IPS-18c (cell line): ENCODE data around the gene E2F4.

Experiments used
- H3K4me3 ChIP-seq: 2 replicates; pipeline ENCODE4 v1.7.0; 2013; ENCODE audit warnings: low read depth, mild to moderate bottlenecking, low read length, moderate library complexity; ENCODE audit not compliant: insufficient read depth
- H3K9me3 ChIP-seq: one replicate; pipeline ENCODE4 v1.6.1; 2013; ENCODE audit warnings: mild to moderate bottlenecking, low read length, moderate library complexity; ENCODE audit not compliant: control insufficient read depth, insufficient read depth

Gene E2F4

DNA sequence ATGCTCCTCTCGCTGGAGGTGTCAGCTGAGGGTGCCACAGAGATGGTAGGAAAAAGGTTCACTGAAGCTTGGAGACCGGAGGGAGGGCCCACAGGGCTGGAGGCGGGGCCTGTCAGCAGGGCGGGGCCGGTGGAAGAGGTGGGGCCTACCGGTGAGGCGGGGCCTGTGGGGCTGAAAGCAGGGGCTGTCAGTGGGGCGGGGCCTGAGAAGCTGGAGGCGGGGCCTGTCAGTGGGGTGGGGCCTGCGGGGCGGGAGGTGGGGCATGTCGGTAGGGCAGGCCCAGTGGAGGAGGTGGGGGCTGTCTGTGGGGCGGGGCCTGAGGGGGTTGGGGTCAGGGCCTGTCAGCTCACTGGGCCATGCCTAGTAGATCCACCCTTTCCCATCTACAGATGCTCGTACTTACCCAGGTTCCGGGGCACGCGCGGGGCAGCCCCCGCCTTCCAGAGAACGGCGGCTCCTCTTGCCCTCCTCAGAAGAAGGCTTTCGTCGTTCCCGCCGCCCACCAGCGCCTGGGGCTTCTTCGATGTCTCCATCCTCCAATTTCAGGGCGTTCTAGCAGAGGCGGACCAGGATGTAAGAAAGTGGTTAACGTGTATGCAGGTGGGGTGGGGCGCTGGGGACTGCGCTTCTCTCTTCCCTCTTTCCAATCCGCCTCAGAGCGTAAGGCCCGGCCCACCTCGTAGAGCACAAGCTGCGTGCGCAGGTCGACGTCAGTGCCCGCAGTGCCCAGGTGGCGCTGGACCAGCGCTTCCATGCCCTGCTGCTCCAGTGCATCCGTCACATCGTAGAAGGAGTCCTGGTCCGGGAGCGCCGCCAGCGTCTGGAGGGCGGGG is 44.8 kb downstream of the E2F4 start:
- no peaks in the 10 kb centered on the region for H3K9me3 ChIP-seq
- no peak overlapping the region; the same call in 1 of the 2 replicates for H3K4me3 ChIP-seq

DNA sequence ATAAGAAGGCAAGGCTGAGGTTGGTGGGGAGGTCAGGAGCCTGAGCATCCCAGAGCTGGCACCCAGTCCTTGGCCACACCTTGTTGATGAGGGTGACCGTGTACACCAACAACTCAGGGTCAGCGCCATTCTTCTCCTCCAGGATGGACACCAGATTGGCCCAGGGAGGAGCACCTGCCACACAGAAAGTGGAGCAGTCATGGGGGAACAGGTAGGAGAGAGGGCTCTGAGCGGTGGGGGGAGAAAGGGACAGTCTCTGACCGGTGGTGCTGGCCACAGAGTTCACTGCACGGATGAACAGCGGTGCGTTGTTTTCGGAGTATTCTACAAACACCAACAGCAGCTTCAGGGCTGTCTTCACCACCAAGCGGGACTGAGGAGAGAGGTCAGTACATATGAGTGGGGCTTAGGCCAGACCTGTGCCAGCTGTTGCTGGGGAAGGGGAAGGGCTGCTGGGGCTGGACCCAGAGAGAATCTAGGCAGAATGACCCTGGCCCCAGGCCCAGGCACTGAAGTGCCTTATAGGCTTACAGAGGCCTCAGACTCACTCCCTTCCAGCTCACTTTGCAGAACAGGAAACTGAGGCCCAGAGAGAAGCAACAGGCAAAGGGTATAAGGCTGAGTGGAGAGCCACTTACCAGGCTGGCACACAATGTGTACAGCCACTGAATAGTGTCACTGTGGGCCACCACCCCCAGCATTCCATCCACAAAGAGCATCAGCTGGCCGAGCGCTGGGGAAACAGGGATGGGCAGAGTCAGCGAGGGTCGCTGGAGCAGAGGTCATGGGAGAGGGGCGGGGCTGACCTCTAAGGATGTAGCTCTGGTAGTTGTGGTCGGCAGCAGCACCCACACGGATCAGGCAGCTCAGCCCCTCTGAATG is 45.7 kb downstream of the E2F4 start:
- H3K4me3 ChIP-seq = no peak overlapping the region

GRCh38 chr16:67238278-67238575 is 46.3 kb downstream of the E2F4 start:
- Histone ChIP-seq H3K9me3 (no peaks in the 10 kb centered on the region), H3K4me3 (no peak overlapping the region)

More for the DNA sequence above, 45.7 kb downstream of the E2F4 start:
- H3K9me3 ChIP-seq = no peaks in the 10 kb centered on the region

- Histone ChIP-seq H3K4me3 (no peak overlapping the region), H3K9me3 (no peaks in the 10 kb centered on the region)
These were observed 47.0 kb downstream of the E2F4 start for GRCh38 chr16:67238806-67239470.

DNA sequence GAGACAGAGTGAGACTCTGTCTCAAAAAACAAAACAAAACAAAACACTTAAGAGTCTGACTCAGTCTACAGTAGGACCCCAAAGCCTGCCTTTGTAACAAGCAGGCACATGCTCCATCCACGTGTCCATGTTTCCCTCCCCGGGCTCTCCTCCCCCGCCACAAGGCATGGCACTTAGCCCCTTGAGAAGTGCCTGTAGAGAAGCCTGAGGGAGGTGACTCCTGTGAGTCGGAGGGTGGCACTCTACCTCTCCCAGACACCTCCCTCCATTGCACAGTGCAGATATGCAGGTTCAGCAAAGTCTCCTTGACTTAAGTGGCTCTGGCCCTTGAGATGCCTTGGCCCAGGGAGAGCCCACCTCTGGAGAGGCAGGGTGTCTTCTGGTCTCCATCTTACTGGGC is 48.6 kb downstream of the E2F4 start:
- Histone ChIP-seq H3K9me3 (no peaks in the 10 kb centered on the region), H3K4me3 (no peak overlapping the region)

DNA sequence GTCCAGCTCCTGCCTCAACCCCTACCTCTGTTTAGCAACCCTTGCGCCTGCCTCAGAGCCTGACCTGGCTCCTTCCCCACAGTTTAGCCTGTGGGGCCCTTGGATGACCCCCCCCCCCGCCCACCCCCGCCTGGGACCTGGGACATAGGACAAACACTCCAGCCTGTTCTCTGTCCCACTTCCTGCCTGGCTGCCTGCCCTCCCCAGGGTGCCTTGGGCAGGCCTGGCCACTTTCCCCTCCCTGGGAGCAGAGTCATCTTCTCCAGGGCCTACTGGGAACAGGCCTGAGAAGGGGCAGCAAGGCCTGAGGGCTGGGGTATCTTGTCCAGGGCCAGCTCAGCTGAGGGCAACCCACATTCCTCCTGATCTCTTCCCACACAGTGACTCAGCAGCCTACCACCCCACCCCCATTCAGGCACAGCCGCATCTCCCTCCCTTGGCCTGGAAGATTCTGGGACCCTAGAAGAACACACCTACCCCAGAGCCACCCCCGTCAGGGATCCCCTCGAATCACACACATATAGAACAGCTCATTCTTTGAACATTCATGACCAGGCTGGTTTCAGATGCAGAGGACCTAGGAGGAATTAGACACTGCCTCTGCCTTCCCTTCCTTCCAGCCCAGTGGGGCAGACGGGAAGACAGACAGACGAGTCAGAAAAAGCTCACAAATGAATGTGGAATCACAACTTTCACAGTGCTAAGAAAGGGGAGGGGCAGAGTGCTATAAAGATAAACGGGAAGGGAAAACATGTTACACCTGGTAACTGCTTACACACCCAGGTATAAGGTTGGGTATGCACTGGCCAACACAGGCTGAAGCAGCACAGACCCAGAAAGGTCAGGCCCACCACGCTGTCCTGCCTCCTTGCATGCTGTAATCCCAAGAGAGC is 49.3 kb downstream of the E2F4 start:
- Histone ChIP-seq H3K9me3 (no peaks in the 10 kb centered on the region), H3K4me3 (no peak overlapping the region)

DNA sequence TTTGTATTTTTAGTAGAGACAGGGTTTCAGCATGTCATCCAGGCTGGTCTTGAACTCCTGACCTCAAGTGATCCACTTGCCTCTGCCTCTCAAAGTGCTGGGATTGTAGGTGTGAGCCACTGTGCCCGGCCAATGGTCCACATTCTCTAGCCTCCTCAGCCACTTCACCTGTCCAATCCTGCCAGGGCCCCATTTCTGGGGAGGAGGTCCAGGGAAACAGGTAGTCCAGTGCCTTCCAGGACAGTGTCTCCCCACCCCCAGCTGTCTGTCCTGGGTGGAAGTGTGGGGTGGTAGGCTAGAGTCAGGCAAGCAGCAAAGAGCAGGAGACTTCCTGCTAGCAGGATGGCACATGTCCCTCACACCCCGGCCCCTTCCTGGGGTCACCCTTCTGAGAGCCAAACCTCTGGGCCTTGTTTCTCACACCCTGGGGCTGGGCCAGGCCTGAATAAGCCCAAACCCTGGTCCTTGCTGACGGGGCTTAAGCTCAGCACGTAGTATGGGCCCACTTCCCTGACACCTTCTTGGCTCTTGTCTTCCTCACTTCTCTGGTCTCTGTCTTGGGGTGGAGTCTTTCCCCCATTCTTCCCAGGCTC is 50.3 kb downstream of the E2F4 start:
- H3K4me3 ChIP-seq = no peak overlapping the region
- H3K9me3 ChIP-seq = no peaks in the 10 kb centered on the region

DNA sequence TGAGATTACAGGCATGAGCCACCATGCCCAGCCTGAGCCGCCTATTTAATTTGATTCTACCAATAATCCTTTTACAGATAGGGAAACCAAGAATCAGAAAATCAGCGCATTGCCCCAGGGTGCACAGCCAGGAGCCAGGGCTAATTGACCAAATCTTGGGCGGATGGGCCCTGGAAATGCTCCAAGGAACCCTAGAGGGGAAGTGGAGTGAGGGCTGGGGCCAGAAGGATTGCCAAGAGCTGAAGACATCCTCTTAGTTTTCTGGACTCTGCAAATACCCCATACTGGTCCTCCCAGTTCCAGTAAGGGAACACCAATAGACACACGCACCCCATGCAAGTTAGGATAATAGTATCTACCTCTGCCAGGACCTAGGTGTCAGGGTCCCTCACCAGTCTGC is 51.5 kb downstream of the E2F4 start:
- Histone ChIP-seq H3K9me3 (no peaks in the 10 kb centered on the region), H3K4me3 (no peak overlapping the region)

GRCh38 chr16:67244387-67245185 is 52.6 kb downstream of the E2F4 start:
- H3K4me3 ChIP-seq = no peak overlapping the region

GRCh38 chr16:67245186-67245585 is 53.2 kb downstream of the E2F4 start:
- Histone ChIP-seq H3K9me3 (no peaks in the 10 kb centered on the region), H3K4me3 (peak overlapping the region; percentile 9; the same call in 1 of the 2 replicates)

More at GRCh38 chr16:67244387-67245185, 52.6 kb downstream of the E2F4 start:
- no peaks in the 10 kb centered on the region for H3K9me3 ChIP-seq

GRCh38 chr16:67245674-67246080 is 53.7 kb downstream of the E2F4 start:
- Histone ChIP-seq H3K9me3 (no peaks in the 10 kb centered on the region), H3K4me3 (peak overlapping the region; percentile 84)

DNA sequence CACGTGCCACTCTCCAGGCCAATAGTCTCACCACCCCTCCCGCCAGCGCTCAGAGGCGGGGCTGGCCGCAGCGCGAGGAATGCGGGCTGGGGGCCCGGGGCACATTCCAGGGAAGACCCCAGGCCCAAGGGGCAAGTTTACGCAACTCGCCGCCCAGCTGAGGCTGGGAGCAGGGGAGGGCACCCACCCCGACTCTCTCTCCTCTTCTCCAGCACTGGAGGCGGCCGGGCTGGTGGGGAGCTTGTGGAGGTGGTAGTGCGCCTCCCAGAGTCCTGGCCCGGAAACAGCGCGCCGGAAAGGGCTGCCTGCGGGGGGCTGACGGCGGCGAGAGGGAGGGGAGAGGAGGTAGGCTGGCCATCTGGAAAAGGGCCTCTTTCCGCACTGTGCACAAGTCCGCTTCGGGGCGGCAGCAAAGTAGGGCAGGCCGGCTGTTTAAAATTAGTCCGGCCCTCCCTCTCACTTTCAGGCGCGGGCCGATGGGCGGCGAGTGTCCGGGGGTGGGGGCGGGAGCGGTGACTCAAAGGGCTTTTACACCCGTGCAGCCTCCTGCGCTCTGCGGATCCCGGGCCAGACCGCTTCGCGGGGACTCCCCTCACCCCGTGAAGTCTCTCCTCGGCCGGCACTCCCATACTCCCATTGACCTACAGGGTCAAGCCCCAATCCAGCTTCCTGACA is 54.3 kb downstream of the E2F4 start:
- H3K9me3 ChIP-seq = no peaks in the 10 kb centered on the region
- H3K4me3 ChIP-seq = peak overlapping the region; percentile 84

DNA sequence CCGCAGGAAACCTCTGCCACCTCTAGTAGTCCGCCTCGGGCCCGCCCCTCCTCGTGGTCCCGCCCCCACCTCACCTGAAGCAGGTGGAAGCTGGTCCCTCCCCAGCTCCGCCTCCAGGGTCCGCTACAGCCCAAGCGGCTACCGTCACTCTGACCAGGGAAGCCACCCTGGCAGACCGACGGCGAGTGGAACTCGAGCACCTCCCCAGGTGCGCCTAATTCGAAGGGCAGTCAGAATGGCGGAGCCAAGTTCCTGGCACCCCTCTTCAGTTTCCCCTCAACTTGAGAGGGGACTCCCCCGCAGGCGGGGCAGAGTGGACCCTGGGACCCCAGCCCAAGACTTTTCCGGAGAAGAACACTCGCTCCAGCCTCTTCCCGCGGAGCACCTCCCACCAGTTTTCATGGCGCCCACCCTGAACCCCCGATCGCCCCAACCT is 54.8 kb downstream of the E2F4 start:
- peak overlapping the region; percentile 84 for H3K4me3 ChIP-seq
- H3K9me3 ChIP-seq = no peaks in the 10 kb centered on the region

- no peaks in the 10 kb centered on the region for H3K9me3 ChIP-seq
- H3K4me3 ChIP-seq = peak within 1 kb of the TSS; percentile 84
These were observed 55.5 kb downstream of the E2F4 start, which contains the start of gene FHOD1 for GRCh38 chr16:67247192-67248072. TSS of gene FHOD1 (minus strand) at chr16:67247481. CDS start at chr16:67247410, 71 bp downstream.
